Measurements from ENCODE around the gene TIMP3. TPM values are rescaled to one million over a fixed set of nuclear protein-coding genes. Genes with fewer than 3 reads are reported as not detected.

Gene TIMP3
- total RNA-seq, 4 donors from 2014 or later, result 566 to 898 (median 683) TPM

DNA sequence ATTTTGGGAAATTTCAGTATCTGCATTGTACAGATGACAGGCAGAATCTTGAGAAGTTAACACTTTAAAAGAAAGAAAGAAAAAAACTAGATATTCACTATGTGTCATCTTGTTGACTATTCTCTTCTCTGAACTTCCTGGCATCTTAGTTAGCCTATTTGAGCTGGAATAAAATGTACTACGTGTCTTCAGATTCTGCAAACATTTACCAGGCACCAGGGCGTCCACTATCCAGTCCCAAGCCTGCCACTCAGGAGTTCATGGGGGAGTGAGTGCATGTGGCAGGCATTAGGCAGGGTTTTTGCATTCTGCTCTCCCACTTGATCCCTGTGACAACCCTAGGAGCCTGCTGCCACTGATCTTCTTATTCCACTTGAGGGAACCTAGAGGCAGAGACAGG lies 25.0 kb downstream of the TIMP3 start:
- Histone ChIP-seq H3K27me3 (no peaks in the 10 kb centered on the region), H3K9me3 (no peaks in the 10 kb centered on the region), H3K4me1 (peaks cover 95 to 100% (median 99%) of the 10 kb centered on the region in 4 donors), H3K27ac (replicated peaks in 1 of 4) (peak overlapping the region; percentile 73 to 85 (median 82)), H3K36me3 (peaks cover 0 to 41% (median 14%) of the 10 kb centered on the region in 4 donors), H3K4me3 (peak overlapping the region in 3 of 4 donors; percentile 4 to 13 (median 9))
- intact Hi-C loops (cut with DNase I), result no loop called here
- DNase-seq (ENCODE audit: extremely low spot score), result no peak
- 36% methylated on average over 2 of the region's 2 CpGs for WGBS
- TF ChIP-seq, protein P1, sequence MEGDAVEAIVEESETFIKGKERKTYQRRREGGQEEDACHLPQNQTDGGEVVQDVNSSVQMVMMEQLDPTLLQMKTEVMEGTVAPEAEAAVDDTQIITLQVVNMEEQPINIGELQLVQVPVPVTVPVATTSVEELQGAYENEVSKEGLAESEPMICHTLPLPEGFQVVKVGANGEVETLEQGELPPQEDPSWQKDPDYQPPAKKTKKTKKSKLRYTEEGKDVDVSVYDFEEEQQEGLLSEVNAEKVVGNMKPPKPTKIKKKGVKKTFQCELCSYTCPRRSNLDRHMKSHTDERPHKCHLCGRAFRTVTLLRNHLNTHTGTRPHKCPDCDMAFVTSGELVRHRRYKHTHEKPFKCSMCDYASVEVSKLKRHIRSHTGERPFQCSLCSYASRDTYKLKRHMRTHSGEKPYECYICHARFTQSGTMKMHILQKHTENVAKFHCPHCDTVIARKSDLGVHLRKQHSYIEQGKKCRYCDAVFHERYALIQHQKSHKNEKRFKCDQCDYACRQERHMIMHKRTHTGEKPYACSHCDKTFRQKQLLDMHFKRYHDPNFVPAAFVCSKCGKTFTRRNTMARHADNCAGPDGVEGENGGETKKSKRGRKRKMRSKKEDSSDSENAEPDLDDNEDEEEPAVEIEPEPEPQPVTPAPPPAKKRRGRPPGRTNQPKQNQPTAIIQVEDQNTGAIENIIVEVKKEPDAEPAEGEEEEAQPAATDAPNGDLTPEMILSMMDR (IDR thresholded peaks at IDR 0.05), result no peak
- peak; percentile 41 to 66 for TF ChIP-seq POLR2AphosphoS5 (IDR thresholded peaks at IDR 0.05)
- no peak for TF ChIP-seq POLR2A (IDR thresholded peaks at IDR 0.05; ENCODE audit: low read depth)
- no peak for TF ChIP-seq EP300 (IDR thresholded peaks at IDR 0.05)

DNA sequence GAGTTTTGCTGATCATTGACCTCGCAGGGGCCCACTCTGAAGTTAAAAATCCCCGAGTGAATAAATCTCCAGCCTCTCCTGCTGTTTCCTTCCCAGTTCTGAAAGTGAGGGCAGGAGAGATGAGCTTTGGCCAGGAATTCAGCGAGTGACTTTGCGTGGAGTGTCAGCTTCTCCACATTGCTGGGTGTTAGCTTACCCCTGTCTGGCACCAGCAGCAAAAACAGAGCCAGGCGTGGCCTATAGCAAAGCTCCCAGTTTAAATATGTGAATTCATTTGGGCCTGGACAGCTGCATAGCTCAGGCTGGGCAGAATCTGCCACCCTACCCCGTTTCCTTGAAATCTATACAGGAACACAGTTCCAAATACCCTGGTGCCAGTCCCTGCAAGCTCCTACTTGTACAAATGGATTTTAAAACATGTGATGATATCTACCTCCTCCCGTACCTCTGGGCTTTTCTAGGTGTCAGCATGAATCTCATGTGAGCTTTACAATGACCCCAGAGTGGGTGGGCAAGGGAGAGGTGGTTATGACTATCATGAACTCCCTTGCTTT lies 25.6 kb downstream of the TIMP3 start:
- TF ChIP-seq POLR2A (IDR thresholded peaks at IDR 0.05; ENCODE audit: low read depth) (no peak), POLR2AphosphoS5 (IDR thresholded peaks at IDR 0.05) (no peak), EP300 (IDR thresholded peaks at IDR 0.05) (no peak)
- TF ChIP-seq, protein P1 (IDR thresholded peaks at IDR 0.05), result no peak
- intact Hi-C loops (cut with DNase I), result no loop called here
- H3K9me3 ChIP-seq, result no peaks in the 10 kb centered on the region
- H3K4me1 ChIP-seq, result peaks cover 97 to 100% (median 100%) of the 10 kb centered on the region in 4 donors
- peak overlapping the region; percentile 73 to 85 (median 82) for H3K27ac ChIP-seq (replicated peaks in 1 of 4)
- peak overlapping the region; percentile 1 to 13 (median 6) for H3K4me3 ChIP-seq
- no peaks in the 10 kb centered on the region for H3K27me3 ChIP-seq
- 46% methylated on average over 7 of the region's 7 CpGs for WGBS
- no peak for DNase-seq (ENCODE audit: extremely low spot score)
- peaks cover 0 to 40% (median 11%) of the 10 kb centered on the region in 4 donors for H3K36me3 ChIP-seq

DNA sequence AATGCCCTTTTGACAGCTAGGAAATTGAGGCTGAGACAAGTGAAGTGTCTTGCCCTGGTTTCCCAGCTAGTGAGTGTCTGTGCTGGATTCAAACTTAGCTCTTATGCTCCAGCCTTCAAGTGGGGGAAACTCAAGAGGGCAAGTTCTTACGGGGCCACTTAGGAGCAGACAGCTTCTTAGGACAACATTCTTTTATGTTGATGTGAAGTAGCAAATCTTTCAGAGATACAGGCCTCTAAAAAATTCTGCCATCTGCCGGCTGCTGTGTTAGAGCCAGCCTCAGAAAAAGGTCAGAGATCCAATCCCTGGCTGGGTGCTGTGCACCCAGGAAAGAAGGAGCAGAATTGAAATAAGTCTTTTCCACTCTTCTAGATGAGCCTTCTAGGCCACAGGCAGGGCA lies 26.6 kb downstream of the TIMP3 start:
- Histone ChIP-seq H3K36me3 (peaks cover 0 to 50% (median 14%) of the 10 kb centered on the region in 4 donors), H3K4me1 (peaks cover 98 to 100% (median 100%) of the 10 kb centered on the region in 4 donors), H3K4me3 (no peak overlapping the region), H3K9me3 (no peaks in the 10 kb centered on the region), H3K27me3 (no peaks in the 10 kb centered on the region), H3K27ac (replicated peaks in 1 of 4) (peak overlapping the region; percentile 73 to 85 (median 82))
- no peak for TF ChIP-seq POLR2AphosphoS5 (IDR thresholded peaks at IDR 0.05)
- TF ChIP-seq POLR2A (IDR thresholded peaks at IDR 0.05; ENCODE audit: low read depth), result no peak
- TF ChIP-seq, protein P1 (IDR thresholded peaks at IDR 0.05), result peak; percentile 27 to 52 (median 32)
- no peak for TF ChIP-seq EP300 (IDR thresholded peaks at IDR 0.05)
- no peak for DNase-seq (ENCODE audit: extremely low spot score)
- intact Hi-C loops (cut with DNase I), result no loop called here
- 14% methylated on average over 1 of the region's 2 CpGs for WGBS

DNA sequence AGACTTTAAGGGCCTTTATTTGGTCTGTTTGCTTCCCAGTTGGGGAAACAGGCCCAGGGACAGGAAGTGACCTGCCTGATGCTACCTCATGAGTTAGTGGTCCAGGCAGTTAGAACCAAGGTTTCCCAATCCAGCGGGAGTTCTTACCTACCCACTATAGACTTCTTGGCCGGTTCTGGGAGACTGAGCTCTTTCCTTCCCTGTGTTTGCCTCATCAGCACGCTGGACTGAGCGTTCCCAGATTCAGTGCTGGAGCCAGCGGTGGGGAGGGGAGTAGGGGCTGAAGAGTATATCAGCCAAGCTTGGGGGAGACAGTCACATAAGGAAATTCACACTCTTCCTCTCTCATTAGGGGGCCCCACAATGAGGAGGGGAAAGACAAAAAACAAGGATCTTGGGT lies 27.1 kb downstream of the TIMP3 start:
- peak overlapping the region; percentile 73 to 85 (median 82) for H3K27ac ChIP-seq (replicated peaks in 1 of 4)

More for the DNA sequence above, 27.1 kb downstream of the TIMP3 start:
- Histone ChIP-seq H3K27me3 (no peaks in the 10 kb centered on the region), H3K4me3 (no peak overlapping the region), H3K4me1 (peaks cover 98 to 100% (median 100%) of the 10 kb centered on the region in 4 donors), H3K36me3 (peaks cover 0 to 54% (median 18%) of the 10 kb centered on the region in 4 donors), H3K9me3 (no peaks in the 10 kb centered on the region)
- DNase-seq (ENCODE audit: extremely low spot score), result no peak
- 60% methylated on average over 5 of the region's 5 CpGs for WGBS
- intact Hi-C loops (cut with DNase I), result no loop called here
- TF ChIP-seq POLR2A (IDR thresholded peaks at IDR 0.05; ENCODE audit: low read depth) (no peak), EP300 (IDR thresholded peaks at IDR 0.05) (no peak), POLR2AphosphoS5 (IDR thresholded peaks at IDR 0.05) (no peak)
- TF ChIP-seq, protein P1 (IDR thresholded peaks at IDR 0.05), result no peak

Data from esophagus muscularis mucosa (tissue), 4 donors.